ENCODE results near the gene YBX1.
"Not testable (repeated sequence)": the region's sequence is repeated elsewhere in the genome, so short reads cannot be mapped to it uniquely, and the experiment has no call there.

YBX1 gene

DNA sequence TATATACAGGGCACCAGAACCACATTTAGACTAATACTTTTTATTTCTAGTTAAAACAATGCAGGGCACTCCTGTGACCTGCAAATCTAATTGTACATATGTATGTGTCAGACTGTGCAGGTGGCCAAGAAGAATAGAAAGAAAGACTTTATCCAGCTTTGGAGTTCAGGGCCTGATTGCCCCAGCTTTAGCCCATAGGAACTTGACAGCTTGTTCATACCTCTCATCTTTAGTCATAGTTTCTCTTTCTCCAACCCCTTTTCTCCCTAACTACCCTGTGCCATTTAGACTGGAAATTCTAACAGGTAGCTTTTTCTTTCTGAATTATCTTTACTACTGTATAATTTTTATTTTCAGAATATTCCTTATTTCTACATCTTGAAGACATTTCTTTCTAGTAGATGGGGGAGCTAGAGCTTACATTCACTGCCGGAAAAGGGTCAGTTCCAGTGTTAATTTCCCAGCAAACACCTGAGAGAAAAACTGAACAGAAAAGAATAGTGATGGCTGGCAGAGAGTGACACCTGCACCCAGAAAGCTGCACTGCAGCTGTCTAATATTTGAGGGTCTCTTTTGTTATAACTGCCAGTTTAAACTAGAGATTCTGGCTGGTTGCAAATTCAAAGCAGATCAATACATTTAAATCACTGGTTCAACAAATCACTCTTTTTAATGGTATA lies 8.4 kb downstream of the YBX1 start:
- DNase-seq, result peak; percentile 16

- no peak for DNase-seq
Measured at GRCh38 chr1:42691157-42691498, 8.9 kb downstream of the YBX1 start.

- DNase-seq, result no peak
Measured at GRCh38 chr1:42692461-42692860, 10.2 kb downstream of the YBX1 start.

DNA sequence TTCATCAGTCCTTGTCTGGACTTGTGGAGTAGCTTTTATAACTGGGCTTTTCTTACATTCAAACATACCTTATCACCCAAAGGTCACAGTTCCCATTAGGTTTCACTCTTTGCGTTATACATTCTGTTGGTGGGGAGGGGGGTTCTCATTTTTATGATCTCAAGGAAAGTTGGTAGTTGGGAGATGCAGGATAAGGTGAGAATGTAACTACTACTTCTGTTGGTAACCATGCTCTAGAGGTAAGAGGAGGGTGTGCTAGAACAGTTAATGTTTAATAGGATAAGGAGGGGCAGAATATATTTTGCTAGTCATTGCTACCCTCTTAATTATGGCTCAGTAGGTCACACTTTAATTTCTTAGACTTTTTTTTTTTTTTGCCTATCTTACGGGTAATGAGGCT lies 10.7 kb downstream of the YBX1 start:
- no peak for DNase-seq

- DNase-seq, result no peak
Measured at GRCh38 chr1:42698081-42698813, 16.0 kb downstream of the YBX1 start.

DNA sequence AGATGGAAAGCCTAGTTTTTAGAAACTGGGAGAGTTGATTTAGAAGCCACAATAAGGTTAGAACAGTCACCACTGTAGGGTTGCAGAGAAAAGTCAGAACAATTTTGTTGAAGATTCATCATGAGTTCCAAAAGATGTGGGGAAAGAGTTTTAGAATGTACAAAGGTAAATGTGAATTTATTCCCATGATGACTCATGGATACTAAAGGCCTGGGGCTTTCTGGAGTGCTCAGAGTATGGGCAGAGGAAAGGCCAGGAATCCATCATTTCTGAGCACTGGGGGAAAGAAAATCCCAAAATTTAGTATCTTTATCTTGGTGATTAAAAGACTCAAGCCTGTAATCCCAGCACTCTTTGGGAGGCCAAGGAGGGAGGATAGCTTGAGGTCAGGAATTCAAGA lies 17.8 kb downstream of the YBX1 start:
- no peak for DNase-seq

DNA sequence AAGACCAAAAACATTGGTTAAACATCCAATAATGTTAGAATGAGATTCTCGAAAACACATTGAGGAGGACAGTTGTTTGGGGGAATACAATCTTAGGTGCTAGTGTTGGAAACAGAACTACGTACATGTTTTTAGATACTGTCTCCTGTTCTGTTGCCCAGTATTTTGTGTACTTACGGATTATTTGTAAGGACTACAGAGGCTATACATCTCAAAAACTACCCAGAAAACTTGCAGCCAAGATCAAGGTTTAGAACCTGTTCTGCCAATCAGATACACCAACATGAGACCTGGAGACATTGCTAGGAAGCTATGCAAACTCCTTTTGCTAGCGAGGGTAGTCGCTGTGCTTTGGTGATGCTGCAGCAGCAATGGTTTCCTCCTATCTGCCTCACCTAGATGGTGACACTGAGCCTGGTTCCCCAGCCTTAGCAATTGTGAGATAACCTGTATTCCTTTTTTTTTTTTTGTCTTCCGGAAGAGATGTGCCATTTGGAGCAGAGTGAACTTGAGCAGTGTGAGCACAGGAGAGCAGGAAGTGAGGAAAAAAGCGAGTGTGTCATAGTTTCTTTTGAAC lies 21.8 kb downstream of the YBX1 start:
- no peak for DNase-seq

DNA sequence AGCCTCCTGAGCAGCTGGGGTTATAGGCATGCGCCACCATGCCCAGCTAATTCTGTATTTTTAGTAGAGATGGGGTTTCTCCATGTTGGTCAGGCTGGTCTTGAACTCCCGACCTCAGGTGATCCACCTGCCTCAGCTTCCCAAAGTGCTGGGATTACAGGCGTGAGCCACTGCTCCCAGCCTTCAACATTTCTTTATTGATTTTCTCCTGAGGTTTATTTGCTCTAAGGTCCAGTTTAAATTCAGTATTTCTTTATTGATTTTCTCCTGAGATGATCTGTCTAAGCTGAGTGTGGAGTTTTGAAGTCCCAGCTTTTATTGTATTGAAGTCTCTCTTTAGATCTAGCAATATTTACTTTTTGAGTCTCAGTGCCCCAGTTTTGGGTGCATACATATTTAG lies 30.6 kb downstream of the YBX1 start:
- DNase-seq, result not testable (repeated sequence)

DNA sequence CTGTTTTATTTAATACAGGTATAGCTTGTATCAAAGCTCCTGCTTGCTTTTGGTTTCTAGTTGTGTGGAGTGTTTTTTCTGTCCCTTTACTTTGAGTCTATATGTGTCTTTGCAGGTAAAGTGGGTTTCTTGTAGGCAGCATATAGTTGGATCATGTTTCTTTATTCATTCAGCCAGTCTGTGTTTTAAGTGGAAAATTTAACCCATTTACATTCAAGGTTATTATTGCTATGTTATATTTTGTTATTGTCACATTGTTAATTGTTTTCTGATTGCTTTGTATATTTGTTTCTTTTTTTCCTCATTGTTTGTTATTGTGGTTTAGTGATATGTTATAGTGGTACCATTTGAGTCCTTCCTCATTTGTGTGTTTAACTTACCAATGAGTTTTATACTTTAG lies 31.1 kb downstream of the YBX1 start:
- DNase-seq, result no peak

DNA sequence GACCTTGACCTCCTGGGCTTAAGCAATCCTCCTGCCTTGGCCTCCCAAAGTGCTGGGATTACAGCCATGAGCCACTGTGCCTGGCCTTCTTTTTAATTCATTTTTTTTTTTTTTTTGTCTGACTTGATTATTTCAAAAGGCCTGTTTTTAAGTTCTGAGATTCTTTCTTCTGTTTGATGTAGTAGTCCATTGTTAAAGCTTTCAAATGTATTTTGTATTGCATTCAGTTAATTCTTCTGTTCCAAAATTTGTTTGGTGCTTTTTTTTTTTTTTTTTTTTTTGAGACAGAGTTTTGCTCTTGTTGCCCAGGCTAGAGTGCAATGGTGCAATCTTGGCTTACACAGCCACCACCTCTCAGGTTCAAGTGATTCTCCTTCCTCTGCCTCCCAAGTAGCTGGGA lies 32.2 kb downstream of the YBX1 start:
- not testable (repeated sequence) for DNase-seq

GRCh38 chr1:42720868-42721267 lies 38.6 kb downstream of the YBX1 start:
- DNase-seq, result no peak

DNA sequence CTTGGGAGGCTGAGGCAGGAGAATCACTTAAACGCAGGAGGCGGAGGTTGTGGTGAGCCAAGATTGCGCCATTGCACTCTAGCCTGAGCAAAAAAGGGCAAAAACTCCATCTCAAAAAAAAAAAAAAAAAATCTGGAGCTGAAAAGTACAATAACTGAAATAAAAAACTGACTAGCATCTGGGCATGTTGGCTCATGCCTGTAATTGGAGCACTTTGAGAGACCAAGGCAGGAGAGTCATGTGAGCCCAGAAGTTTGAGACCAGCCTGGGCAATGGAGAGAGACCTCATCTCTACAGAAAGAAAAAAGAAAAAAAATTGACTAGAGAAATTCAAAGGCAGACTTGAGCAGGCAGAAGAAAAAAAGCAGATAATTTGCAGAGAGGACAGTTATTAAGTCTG lies 39.7 kb downstream of the YBX1 start:
- peak; percentile 7 for DNase-seq

DNA sequence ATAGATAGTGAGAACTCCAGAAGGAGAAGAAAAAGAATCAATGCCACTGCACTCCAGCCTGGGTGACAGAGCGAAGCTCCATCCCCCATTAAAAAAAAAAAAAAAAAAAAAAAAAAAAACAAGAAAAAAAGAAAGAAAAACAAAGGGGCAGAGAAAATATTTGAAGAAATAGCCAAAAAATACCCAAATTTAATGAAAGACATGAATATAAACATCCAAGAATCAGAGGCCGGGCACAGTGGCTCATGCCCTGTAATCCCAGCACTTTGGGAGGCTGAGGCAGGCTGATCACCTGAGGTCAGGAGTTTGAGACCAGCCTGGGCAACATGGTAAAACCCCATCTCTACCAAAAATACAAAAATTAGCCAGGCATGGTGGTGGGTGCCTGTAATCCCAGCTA lies 40.2 kb downstream of the YBX1 start:
- not testable (repeated sequence) for DNase-seq

- no peak for DNase-seq
Measured at GRCh38 chr1:42723511-42723910, 41.3 kb downstream of the YBX1 start.

DNA sequence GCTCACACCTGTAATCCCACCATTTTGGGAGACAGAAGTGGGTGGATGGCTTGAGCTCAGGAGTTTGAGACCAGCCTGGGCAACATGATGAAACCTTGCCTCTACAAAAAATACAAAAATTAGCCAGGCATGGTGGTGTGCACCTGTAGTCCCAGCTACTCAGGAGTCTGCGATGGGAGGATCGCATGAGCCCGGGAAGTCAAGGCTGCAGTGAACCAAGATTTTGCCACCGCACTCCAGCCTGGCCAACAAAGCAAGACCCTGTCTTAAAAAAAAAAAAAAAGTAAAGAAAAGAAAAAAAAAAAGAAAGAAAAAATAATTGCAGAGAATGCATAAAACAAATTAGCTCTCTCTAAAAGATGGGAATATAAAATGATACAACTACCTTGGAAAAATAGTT lies 43.6 kb downstream of the YBX1 start:
- DNase-seq, result not testable (repeated sequence)

- DNase-seq, result no peak
Measured at GRCh38 chr1:42730002-42730401, 47.8 kb downstream of the YBX1 start.

GRCh38 chr1:42730988-42731387 lies 48.8 kb downstream of the YBX1 start:
- no peak for DNase-seq

GRCh38 chr1:42731585-42731984 lies 49.4 kb downstream of the YBX1 start:
- DNase-seq, result no peak

- no peak for DNase-seq
Measured at GRCh38 chr1:42732126-42732680, 50.0 kb downstream of the YBX1 start.

DNA sequence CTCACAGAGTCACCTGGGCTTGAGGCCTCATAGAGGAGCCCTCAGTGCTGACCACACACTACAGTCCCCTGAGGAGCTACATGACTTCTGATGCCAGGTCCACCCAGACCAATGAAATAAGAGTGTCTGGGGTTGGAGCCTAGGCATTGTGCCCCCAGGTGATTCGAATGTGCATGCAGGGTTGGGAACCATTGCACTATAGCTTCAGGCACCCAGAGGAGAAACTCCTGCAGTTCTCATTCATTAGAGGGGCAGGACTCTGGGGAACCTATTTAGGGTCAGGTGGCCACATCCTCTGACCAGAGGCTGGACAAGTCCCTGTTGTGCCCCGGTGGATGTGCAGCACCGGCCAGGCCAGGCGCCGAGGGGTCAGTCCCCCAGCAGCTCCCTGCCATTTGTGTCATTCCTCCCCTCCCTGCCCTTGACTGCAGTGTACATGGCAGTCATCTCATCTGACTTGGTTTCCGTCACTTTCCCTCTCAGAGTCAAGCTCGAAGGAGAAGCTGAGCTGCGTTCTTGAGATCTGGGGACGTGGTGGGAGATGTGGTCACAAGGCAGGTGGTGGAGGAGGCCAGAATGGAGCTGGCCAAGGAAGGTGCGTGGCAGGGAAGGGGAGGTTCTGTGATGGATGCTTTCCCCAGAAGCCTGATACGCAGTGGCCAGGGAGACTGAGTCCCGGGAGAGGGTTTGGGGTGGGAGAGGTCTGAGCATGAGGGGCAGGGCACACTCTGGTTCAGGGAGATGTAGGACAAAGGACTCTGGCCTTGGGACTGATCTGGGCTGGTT lies 51.4 kb downstream of the YBX1 start:
- no peak for DNase-seq

DNA sequence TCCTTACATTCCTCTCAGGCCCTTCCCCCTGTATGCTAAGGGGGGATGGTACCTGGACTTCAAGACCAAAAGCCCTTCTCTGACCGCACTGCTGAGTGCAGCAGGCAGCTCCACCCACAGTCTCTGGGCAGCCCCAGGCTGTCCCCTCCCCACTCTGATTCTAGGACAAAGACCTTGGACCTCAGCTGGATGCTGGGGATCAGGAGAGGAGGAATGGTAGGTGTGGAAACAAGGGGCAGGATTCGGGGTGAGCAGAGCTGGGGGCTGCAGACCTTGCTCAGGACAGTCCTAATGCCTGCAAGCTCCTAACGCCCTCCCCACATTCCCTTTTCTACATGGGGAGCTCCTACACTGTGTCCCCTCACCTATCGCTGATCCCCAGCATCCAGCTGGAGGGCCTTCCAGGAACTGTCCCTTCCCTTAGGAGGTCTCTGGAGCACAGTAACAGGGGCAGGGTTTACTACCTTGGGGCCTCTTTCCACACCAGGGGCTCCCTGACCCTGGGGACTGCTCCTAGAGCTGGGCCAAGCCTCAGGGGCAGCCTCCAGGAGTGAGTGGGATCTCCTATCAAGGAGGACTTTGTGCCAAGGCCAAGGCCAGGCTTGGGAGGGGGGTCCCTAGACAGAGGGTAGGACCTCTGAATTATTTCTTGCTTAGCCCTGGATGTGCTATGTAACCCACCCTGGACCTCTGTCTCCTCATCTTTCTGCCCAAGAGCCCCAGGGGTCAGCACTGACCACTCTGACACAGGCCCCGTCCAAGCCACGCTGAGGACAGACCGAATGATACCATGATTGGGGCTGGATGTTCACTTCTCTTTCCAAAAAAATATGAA lies 52.2 kb downstream of the YBX1 start:
- no peak for DNase-seq

GRCh38 chr1:42735056-42735455 lies 52.8 kb downstream of the YBX1 start:
- no peak for DNase-seq

Measured in NCI-H1105 treated with DMSO at 0.1 percent for 48 hours (cell line).